SW480 (cell line): ENCODE data around the gene NARS2.
A peak's percentile ranks its signal among the peaks of the same experiment; 100 is the strongest.

Experiments
- DNase-seq: peaks from one replicate; pipeline ENCODE4 v3.0.0-alpha.2; 2016; ENCODE audit warnings: low spot score

NARS2 gene

DNA sequence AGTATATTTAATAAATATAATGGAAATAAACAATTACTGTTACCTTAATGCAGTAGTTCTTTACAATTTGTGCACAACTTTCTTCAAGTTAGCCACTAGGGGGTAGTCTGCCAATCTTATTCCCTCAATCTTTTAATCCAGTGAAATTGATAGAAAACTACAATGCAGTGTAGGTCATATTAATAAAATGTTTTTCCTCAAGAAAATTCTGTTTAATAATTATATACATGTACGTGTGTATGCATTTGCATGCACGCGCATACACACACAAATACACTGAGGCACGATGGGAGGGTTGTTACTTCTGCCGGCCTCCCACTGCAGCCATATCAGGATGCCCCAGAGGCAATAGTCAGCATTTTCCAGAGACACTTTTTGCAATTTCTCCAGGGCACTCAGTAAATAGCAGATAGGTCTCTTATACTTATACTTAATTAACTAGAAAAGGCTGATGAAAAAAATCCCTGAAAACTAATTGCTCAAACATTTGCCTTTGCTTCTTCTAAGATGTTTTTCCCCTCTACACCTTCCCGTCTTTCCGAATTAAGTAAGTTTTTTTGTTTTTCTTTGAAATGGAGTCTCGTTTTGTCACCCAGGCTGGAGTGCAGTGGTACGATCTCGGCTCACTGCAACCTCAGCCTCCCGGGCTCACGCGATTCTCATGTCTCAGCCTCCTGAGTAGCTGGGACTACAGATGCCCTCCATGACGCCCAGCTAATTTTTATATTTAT lies 160.2 kb downstream of the NARS2 start:
- DNase-seq: peak; percentile 37

DNA sequence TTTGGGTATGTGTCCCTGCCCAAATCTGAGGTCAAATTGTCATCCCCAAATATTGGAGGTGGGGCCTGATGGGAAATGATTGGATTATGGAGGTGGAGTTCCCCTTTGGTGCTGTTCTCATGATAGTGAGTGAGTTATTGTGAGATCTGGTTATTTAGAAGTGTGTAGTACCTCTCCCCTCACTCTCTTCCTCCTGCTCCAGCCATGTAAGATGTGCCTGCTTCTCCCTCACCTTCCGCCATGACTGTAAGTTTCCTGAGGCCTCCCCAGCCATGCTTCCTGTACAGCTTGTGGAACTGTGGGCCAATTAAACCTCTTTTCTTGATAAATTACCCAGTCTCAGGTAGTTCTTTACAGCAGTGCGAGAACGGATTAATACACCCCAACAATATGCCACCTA lies 166.0 kb downstream of the NARS2 start:
- DNase-seq: no peak

DNA sequence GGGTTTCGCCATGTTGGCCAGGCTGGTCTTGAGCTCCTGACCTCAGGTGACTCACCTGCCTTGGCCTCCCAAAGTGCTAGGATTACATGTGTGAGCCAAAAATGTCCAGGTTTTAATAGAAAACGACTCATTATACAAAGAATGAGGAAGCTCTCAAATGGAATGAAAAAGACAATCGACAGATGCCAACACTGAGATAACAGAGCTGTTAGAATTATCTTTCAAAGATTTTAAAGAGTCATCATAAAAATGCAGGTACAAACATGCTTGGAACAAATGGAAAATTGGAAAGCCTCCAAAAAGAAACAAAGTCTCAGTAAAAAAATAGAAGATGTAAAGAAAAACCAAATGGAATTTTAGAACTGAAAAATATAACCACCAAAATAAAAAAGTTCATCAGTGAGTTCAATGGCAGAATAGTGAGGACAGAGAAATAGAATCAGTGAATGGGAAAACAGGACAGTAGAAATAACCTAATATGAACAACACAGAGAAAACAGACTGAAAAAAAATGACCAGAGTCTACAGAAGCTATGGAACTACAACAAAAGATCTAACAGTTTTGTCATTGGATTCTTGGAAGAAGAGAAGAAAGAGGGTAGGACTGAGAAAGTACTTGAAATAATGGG lies 168.0 kb downstream of the NARS2 start:
- no peak for DNase-seq

DNA sequence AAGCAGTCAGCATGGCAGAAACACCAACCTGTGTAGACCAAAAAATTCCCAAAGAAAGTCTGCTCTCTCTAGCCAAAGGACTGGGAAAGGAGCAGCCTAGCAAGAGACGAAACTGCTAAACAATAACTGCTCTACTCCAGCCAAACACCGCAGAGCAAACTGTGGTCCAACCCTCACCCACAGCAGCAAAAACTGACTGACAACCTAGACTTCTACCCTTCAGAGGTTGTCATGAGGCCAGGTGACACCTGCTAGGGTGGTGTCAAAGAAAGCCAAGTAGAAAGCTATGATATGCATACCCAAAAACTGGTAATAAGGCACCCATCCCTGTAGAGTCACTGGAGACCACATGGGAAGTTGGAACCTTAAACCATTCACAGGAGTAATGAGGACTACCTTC lies 168.9 kb downstream of the NARS2 start:
- no peak for DNase-seq

DNA sequence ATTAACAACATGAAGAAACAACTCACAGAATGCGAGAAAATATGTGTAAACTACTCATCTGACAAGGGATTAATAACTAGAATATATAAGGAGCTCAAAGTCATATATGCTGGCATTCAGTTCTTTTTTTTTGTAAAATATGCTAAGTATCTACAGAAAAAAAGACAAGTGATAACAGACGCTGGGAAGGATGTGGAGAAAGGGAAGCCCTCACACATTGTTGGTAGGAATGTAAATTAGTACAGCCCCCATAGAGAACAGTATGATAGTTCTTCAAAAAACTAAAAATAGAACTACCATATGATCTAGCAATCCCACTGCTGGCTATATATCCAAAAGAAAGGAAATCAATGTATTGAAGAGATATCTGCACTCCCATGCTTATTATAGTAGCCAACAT lies 170.9 kb downstream of the NARS2 start:
- no peak for DNase-seq

DNA sequence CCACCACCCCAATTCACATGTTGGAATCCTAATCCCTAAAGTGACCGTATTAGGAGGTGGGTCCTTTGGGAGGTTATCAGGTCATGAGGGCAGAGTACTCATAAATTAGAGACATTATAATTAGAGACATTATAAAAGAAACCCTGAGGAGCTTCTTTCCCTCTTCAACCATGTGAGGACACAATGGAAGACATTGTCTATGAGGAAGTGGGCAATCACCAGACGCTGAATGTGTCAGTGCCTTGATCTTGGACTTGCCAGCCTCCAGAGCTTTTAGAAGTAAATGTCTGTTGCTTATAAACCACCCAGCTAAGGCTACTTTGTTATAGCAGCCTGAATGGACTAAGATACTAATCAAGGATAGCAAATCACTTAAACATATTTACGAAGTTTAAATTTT lies 171.8 kb downstream of the NARS2 start:
- DNase-seq: no peak

DNA sequence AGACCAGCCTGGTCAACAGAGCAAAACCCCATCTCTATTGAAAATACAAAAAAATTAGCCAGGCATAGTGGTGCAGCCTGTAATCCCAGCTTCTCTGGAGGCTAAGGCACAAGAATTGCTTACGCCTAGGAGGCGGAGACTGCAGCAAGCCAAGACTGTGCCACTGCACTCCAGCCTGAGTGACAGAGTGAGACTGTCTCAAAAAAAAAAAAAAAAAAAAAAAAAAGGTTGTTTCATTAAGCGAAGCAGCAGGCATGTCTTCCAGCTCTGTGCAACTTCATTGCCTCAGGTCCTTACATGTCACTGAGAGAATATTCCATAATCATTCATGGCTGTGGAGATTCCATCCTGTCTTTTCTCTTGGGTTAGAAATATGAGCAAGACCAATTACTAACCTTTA lies 174.0 kb downstream of the NARS2 start:
- no peak for DNase-seq

DNA sequence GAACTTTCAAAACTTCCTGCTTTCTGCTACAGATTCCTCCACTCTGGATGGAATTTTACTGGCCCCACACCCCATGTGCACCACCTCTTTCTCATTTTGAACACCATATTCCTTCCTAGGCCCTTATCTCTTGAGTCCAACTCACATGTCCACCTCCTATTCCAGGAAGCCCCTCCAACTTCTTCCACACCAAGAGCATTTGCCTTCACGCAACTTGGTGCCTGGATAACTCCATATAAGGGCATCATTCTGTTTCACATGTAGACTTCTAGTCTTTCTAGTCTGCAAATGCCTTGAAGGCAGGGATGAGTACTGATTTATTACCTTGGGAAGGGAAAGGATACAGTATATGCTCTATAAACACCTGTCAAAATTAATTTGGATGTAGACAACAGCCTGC lies 174.5 kb downstream of the NARS2 start:
- DNase-seq: no peak

DNA sequence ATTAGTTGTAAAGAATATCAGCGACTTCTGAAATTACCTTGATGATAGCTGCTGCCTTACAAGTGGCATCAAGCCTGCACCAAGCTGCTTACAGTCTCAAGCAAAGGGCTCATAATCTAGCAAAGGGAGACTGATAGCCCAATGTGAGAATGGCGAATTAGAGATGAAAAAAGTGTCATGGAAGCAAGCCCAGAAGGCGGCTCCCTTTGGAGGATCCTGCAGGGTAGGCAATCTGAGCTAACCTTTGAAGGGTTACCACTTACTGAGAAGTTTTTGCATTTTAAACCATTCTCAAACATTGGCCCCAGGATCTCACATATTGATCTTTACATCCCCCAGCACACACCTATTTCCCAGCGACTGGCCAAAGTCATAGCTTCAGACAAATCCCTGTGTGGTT lies 175.5 kb downstream of the NARS2 start:
- no peak for DNase-seq

DNA sequence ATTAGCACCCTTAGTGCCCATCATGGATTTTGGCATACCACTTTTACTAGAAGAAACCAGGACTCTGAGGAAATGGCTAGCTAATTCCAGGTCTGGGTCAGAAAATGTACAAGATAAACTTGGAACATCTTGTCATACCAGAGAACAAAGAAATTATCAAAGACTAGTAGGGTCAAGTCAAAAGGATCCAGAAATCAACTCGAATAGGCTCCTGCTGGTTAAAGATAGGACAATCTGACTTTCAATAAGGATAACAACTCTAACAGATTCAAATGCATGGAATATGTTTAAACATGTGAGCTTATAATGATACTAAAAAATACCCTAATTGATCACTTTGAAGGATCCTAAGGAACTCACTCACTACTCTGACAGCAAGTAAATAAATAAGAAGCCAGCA lies 175.9 kb downstream of the NARS2 start:
- DNase-seq: no peak

DNA sequence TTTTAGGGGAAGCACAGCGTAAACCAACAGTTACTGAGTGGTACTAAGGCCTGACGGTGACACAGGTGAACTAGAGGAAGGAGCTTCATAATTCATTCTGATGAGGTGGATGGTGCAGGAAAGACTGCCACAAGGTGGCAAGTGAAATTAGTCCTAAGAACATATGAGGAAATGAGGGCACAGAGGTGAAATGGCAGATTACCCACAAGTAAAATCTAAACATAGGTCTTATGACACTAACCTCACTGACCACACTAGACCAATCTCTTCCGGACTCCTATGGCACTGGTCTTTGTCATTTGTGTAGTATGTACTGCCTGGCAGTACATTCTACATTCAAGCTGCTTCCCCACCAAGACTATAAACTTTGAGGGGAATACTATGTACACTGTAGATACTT lies 177.3 kb downstream of the NARS2 start:
- DNase-seq: no peak

DNA sequence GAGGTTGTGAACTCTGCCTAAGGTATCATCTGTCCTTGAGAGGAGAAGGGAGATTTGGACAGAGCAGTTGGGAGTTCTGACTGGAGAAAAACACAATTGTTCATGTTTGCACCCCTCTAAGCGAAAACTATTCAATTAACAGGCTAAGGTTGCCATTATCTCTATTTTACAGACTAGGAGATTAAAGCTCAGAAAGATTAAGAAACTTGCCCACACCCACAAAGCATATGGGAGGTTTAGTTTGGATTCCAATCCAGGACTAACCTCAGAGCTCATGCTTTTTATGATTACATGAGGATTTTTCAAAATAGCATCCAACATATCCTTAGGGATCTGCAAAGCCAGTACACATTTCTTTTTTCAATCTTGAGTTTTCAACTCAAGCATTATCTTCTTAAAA lies 179.1 kb downstream of the NARS2 start:
- DNase-seq: no peak

DNA sequence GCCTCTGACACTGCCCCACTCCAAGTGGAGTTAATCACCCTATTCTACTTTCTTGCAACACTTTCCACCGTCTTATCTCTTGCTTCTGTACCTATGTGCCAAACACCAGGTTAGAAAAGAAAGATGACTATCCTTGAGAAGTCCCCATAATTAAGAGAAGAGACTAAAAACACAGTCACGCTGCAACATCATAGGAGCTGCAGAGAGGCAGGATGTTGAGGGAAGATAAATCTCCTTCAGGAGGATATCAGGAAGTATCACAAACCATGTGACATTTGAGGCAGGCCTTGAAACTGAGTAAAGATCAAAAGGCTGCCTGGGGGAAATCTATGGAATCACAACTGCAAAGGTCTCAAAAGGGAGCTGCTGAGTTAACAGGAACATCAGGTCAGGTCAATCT lies 181.8 kb downstream of the NARS2 start:
- DNase-seq: no peak

DNA sequence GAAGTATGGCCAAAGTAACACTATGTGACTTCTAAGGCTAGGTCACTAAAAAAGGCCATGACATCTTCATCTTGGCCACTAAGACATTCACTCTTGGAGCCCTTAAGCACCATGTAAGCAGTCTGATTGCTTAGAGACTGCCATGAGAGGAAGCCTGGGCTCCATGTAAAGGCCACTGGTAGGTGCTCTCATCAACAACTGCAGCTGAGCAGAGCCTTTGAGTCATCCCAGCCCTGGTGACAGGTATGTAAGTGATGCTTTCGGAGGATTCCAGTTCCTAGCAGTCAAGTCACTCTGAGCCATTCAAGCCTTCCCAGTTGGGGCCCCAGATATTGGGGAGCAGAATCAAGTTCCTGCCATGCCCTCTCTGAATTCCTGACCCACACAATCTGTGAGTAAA lies 183.2 kb downstream of the NARS2 start:
- no peak for DNase-seq

DNA sequence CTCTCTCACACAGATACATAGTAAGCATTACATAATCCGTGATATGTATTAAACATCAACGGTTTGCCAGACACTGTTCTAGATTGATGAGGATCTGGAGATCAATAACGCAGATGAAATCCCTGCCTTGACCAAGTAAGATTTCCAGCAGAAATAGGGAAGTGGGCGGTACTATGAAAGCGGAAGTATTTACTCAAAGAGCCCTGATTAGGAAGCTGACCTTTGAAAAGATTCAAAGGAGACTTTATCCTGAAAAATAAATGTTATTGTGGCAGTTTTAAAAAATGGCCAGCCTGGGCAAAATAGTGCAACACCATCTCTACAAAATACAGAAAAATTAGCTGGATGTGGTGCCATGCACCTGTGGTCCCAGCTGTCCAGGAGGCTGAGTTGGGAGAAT lies 183.9 kb downstream of the NARS2 start:
- no peak for DNase-seq

DNA sequence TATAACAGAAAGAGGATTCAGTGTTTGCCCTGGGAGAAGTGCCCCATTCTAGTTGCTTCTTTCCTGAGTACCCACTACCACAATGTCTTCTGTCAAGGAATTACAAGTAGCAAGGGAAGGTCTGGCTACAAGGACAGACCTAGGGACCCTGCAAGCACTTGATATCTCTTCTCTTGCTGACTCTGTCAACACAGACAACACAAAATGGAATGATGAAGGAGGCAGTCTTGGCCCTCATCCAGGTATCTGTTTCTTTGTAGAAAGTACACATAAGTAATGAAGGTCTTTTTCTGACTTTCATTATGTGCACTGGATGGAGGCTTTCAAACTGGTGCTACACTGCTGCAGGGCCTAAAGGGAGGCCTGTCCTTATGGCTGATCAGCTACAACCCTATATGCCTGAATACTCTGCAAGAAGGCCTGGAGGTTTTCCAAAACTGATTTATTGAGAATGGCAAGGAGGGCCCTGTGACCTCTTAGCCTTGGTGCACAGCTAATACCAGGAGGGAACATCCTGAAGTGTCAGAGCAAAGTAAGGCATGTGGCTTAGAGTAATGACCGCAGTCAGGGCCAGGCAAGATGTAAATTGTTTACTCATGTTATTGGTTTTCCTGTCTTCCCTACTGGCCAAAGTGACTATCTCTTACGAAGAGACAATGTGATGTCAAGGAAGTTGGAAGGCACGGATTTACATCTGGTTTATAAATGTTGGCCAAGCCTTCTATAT lies 188.3 kb downstream of the NARS2 start:
- no peak for DNase-seq
